ENCODE measurements around the gene PDE5A.

Gene PDE5A

GRCh38 chr4:119655111-119655837 is 26.7 kb upstream of the PDE5A start:
- no peaks in the 10 kb centered on the region for H3K27me3 ChIP-seq (ENCODE audit: insufficient read depth, low read depth, severe bottlenecking)
- no peak overlapping the region for H3K4me3 ChIP-seq (ENCODE audit: low read depth, low read length)
- TF ChIP-seq CTCF (IDR thresholded peaks at IDR 0.05; ENCODE audit: low read depth, low read length) = no peak
- no peaks in the 10 kb centered on the region for H3K9me3 ChIP-seq (ENCODE audit: severe bottlenecking)
- no peak for DNase-seq
- no peak overlapping the region for H3K27ac ChIP-seq
- H3K36me3 ChIP-seq = no peaks in the 10 kb centered on the region

DNA sequence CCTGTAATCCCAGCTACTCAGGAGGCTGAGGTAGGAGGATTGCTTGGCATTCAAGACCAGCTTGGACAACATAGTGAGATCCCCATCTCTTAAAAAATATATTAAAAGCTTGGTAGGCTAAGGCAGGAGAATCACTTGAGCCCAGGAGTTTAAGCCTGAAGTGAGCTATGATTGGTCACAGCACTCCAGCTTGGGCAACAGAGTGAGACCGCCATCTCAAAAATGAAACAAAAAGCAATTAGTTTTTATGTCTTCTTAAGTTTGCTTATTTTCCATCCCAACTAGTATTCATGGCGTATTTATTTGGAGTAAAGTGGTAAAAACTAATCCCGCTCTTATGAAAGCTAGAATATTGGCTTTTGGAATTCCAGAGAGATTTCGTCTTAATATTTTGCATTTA is 25.4 kb upstream of the PDE5A start:
- no peak for TF ChIP-seq CTCF (IDR thresholded peaks at IDR 0.05; ENCODE audit: low read depth, low read length)
- Histone ChIP-seq H3K27ac (no peak overlapping the region), H3K9me3 (ENCODE audit: severe bottlenecking) (no peaks in the 10 kb centered on the region), H3K27me3 (ENCODE audit: insufficient read depth, low read depth, severe bottlenecking) (no peaks in the 10 kb centered on the region), H3K4me3 (ENCODE audit: low read depth, low read length) (no peak overlapping the region), H3K36me3 (no peaks in the 10 kb centered on the region)
- no peak for DNase-seq

GRCh38 chr4:119652998-119653397 is 24.4 kb upstream of the PDE5A start:
- no peaks in the 10 kb centered on the region for H3K27me3 ChIP-seq (ENCODE audit: insufficient read depth, low read depth, severe bottlenecking)
- H3K9me3 ChIP-seq (ENCODE audit: severe bottlenecking) = no peaks in the 10 kb centered on the region
- DNase-seq = no peak
- H3K4me3 ChIP-seq (ENCODE audit: low read depth, low read length) = no peak overlapping the region
- no peaks in the 10 kb centered on the region for H3K36me3 ChIP-seq
- no peak overlapping the region for H3K27ac ChIP-seq
- TF ChIP-seq CTCF (IDR thresholded peaks at IDR 0.05; ENCODE audit: low read depth, low read length) = no peak

GRCh38 chr4:119648398-119648797 is 19.8 kb upstream of the PDE5A start:
- TF ChIP-seq CTCF (IDR thresholded peaks at IDR 0.05; ENCODE audit: low read depth, low read length) = no peak
- no peaks in the 10 kb centered on the region for H3K36me3 ChIP-seq
- DNase-seq = no peak
- H3K9me3 ChIP-seq (ENCODE audit: severe bottlenecking) = no peaks in the 10 kb centered on the region
- no peak overlapping the region for H3K4me3 ChIP-seq (ENCODE audit: low read depth, low read length)
- H3K27ac ChIP-seq = no peak overlapping the region
- no peaks in the 10 kb centered on the region for H3K27me3 ChIP-seq (ENCODE audit: insufficient read depth, low read depth, severe bottlenecking)

DNA sequence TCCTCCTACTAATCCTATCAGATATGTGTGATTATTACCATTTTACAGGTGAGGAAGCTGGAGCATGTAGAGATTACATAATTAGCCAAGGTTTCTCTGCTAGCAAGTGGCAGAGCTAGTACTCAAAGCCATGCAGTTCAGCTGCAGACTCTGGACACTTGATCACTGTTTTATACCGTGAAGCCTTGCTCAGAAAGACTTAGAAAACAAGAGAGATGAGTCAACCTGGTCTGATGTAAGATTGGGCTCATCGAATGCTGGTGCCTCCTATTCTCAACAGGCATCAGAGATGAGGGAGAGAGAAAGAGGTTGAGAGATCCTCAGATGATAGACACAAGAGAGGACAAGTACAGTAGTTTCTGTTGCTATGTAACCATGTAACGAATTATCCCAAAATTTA is 19.0 kb upstream of the PDE5A start:
- no peak for TF ChIP-seq CTCF (IDR thresholded peaks at IDR 0.05; ENCODE audit: low read depth, low read length)
- no peak overlapping the region for H3K27ac ChIP-seq
- H3K9me3 ChIP-seq (ENCODE audit: severe bottlenecking) = no peaks in the 10 kb centered on the region
- no peak overlapping the region for H3K4me3 ChIP-seq (ENCODE audit: low read depth, low read length)
- no peaks in the 10 kb centered on the region for H3K36me3 ChIP-seq
- no peak for DNase-seq
- H3K27me3 ChIP-seq (ENCODE audit: insufficient read depth, low read depth, severe bottlenecking) = no peaks in the 10 kb centered on the region
